ELF-1 (cell line): Measurements from ENCODE around the gene CEP55.
"Not testable (repeated sequence)": the region's sequence is repeated elsewhere in the genome, so short reads cannot be mapped to it uniquely, and the experiment has no call there.

Source experiments
- DNase-seq: peaks from one replicate; pipeline ENCODE4 v3.0.0-alpha.2; 2016; ENCODE audit warnings: low read depth, low spot score

Gene CEP55

GRCh38 chr10:93496322-93497041, at the start of gene CEP55:
Gene CEP55 (plus strand): TSS chr10:93496612. CDS start chr10:93500052, 3,440 bp downstream.
- peak; percentile 98 for DNase-seq

- no peak for DNase-seq
Measured at GRCh38 chr10:93447019-93447418, 49.4 kb upstream of the CEP55 start.

- no peak for DNase-seq
Measured at GRCh38 chr10:93447970-93448369, 48.4 kb upstream of the CEP55 start.

GRCh38 chr10:93451244-93451947, 45.0 kb upstream of the CEP55 start:
- DNase-seq, result no peak

GRCh38 chr10:93452143-93452542, 44.3 kb upstream of the CEP55 start:
- no peak for DNase-seq

- no peak for DNase-seq
Measured at GRCh38 chr10:93454146-93454545, 42.3 kb upstream of the CEP55 start.

GRCh38 chr10:93454736-93455135, 41.7 kb upstream of the CEP55 start:
- no peak for DNase-seq

GRCh38 chr10:93456480-93456879, 39.9 kb upstream of the CEP55 start:
- no peak for DNase-seq

- DNase-seq, result no peak
Measured at GRCh38 chr10:93457511-93457910, 38.9 kb upstream of the CEP55 start.

GRCh38 chr10:93458821-93459257, 37.6 kb upstream of the CEP55 start:
- peak; percentile 92 for DNase-seq

GRCh38 chr10:93459466-93459865, 36.9 kb upstream of the CEP55 start:
- no peak for DNase-seq

GRCh38 chr10:93461109-93461806, 35.2 kb upstream of the CEP55 start:
- no peak for DNase-seq

GRCh38 chr10:93461807-93462178, 34.6 kb upstream of the CEP55 start:
- no peak for DNase-seq

GRCh38 chr10:93462371-93462770, 34.0 kb upstream of the CEP55 start:
- DNase-seq, result no peak

GRCh38 chr10:93462881-93463280, 33.5 kb upstream of the CEP55 start:
- peak; percentile 44 for DNase-seq

- DNase-seq, result no peak
Measured at GRCh38 chr10:93463723-93464476, 32.5 kb upstream of the CEP55 start.

- DNase-seq, result no peak
Measured at GRCh38 chr10:93464776-93465388, 31.5 kb upstream of the CEP55 start.

GRCh38 chr10:93465806-93466675, 30.4 kb upstream of the CEP55 start:
- peak; percentile 82 for DNase-seq

- DNase-seq, result not testable (repeated sequence)
Measured at GRCh38 chr10:93467635-93468034, 28.8 kb upstream of the CEP55 start.

- peak; percentile 56 for DNase-seq
Measured at GRCh38 chr10:93468461-93469213, 27.8 kb upstream of the CEP55 start.
